CD4-positive, alpha-beta T cell treated with Interleukin-12 subunit alpha and Interleukin-12 subunit beta, for 1 hour (primary cell): ENCODE data around the gene OR2T29.
"Not testable (repeated sequence)": the region's sequence is repeated elsewhere in the genome, so short reads cannot be mapped to it uniquely, and the experiment has no call there.

ENCODE experiments used
- DNase-seq: peaks from one replicate; pipeline ENCODE4 v3.0.0-alpha.2; 2020

OR2T29 gene, protein sequence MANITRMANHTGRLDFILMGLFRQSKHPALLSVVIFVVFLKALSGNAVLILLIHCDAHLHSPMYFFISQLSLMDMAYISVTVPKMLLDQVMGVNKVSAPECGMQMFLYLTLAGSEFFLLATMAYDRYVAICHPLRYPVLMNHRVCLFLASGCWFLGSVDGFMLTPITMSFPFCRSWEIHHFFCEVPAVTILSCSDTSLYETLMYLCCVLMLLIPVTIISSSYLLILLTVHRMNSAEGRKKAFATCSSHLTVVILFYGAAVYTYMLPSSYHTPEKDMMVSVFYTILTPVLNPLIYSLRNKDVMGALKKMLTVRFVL

DNA sequence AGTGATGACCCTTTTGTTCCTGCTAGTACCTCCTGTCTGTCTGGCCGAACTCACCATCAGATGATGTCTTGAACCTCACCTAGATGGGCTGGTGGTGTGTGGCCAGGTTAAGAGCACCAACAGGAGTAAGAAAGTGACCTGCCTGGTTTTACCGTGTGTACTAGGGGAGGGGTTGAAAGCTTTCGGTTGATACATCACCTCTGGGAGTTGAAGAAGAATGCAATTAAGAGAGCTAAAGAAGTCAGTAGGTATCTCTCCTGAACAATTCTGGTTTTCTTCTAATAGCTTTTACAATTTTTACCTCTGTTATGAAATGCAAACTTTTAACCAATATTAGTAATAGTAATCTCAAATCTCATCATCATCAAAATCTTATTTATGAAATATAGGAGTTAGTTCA, at the start of gene OR2T29:
Gene OR2T29, minus strand, starts transcription at position 101 of the 400 bp plus-strand sequence. CDS start 3,281 bp downstream, outside the sequence.
- DNase-seq, result not testable (repeated sequence)

DNA sequence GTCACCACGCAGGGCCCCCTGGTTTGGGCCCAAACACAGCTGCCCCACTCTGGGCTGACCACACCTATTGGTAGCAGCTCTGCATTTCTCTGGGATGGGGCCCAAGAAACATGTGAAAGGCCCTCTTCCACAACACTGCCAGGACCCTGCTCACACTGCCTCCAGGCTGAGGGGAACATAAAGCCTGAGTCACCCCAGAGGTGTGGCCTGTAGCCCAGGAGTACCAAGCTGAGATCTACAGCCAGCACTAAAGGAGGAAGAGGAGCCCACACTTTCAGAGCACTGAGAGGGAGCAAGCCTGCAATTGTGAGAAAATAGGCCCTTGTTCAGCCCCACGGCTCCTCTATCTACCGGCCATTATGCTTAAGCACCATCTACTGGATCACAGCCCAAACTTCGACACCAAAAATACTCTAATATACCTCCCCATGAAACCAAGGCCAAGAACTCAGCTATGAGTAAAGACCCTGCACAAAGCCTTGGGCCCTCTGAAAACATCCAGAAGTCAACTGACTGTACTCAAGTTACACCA, 49.4 kb upstream of the OR2T29 start:
- DNase-seq, result peak; percentile 7

DNA sequence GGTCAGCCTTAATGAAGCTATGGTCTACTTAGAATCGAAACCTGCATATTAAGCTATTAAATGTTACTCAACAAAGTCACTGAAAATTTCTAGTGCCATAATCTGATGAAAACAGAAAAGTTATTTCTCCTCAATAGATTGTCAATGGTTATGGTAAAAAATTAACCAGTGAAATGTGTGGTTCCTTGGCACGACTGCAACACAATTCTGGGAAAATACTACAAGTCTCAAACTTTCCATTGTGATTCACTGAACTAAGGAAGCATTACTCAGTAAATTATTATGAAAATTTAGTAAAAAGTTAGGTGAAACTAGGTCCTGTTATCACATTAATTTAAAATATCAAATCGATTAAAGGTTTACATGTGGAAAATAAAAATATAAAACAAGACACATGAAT, 47.7 kb upstream of the OR2T29 start:
- no peak for DNase-seq

DNA sequence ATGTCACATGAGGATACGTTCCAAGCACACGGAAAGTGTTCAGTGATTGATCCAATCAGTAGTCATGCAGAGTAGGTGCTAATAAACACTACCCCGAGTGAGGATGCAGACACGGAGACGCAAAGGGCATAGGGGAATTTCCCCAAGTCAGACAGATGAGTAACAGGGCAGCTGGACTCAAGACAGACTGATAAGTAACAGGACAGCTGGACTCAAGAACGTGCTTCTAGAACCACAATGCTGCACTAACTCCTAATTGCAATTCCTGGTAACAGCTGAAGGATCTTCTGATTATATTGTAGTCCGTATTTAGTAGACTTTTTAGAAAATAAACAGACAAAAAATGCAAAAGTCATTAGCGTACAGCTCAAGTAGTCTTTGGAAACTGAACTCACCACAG, 36.8 kb upstream of the OR2T29 start:
- no peak for DNase-seq

DNA sequence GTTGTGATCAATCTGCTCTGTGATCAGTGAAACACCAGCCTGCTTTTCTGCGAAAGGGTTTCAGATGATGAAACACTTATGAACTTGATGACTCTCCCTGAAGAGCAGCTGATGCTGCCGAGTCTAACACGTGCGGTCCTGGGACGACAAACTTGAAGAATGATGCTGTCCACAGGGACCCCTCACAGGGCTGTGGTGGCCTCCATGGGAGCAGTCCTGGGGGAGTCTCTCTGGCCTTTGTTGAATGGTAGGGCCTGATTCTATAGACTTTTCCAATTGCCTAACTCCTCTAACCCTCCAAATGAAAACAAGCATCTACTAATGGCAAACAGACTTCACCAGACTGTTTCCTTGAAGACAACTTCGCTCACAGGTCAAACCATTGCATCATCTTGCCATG, 35.0 kb upstream of the OR2T29 start, which contains the start of gene OR2T10:
Gene OR2T10, minus strand, starts transcription at position 112 of the 400 bp plus-strand sequence. CDS start 3,932 bp downstream, outside the sequence.
- no peak for DNase-seq

DNA sequence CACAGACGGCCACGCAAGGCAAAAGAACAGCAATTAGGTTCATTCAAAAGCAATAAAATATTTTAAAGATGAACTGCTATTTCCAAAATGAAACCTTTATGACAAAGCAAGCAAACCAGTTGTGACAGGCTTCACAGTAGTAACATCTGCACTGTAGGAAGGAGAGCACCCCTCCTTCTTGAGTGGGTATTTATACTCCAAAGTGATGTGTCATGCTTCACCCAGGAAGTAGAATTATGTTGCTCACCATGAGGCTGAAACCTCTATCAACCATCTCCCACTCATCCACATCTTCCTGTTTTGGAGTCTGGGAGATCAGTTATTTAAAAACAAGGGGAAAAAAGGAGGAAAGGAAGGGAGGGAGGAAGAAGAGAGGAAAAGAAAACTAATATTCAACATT, 34.0 kb upstream of the OR2T29 start:
- DNase-seq, result no peak

DNA sequence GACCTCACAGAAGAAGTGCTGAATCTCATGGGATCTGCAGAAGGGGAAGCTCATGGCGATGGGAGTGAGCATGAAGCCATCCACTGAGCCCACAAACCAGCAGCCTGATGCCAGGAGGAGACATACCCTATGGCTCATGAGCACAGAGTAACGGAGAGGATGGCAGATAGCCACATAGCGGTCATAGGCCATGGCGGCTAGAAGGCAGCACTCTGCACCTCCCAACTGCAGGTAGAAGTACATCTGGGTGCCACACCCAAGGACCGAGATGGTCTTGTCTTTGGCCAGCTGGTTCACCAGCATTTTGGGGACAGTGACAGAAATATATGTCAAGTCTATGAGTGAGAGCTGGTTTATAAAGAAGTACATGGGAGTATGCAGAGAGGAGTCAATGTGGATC, 30.7 kb upstream of the OR2T29 start:
- no peak for DNase-seq

DNA sequence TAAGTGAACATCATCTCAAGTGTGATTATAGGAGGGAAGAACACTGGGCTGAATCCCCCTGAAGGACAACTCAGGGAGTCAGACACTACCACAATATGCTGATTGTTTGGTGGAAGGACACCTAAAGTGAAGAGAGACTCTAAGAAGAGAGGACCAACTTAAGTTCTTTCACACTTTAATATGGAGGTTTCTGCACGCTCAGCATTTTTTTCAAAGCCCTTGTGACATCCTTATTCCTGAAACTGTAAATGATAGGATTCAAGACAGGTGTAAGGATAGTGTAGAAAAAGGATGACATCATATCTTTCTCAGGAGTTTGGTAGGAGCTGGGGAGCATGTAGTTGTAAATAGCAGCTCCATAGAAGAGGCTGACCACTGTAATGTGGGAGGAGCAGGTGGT, 30.1 kb upstream of the OR2T29 start:
- DNase-seq, result no peak

DNA sequence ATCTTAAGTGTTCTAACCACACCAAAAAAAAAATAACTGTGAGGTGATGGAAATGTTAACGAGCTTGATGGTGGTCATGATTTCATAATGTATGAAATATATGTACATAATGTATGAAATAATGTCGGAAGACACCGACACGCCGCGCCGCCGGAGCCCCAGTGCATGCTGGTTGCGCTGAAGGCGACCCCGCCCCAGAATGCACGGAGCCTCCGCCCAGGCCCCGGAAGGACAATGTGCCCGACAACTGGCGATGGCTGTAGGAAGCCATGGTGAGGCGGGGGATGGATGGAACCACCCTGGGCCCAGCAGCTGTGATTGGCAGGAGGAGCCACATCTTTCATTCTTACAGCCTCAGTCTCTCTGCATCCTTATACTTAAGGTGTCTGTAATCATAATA, 27.5 kb upstream of the OR2T29 start:
- no peak for DNase-seq

DNA sequence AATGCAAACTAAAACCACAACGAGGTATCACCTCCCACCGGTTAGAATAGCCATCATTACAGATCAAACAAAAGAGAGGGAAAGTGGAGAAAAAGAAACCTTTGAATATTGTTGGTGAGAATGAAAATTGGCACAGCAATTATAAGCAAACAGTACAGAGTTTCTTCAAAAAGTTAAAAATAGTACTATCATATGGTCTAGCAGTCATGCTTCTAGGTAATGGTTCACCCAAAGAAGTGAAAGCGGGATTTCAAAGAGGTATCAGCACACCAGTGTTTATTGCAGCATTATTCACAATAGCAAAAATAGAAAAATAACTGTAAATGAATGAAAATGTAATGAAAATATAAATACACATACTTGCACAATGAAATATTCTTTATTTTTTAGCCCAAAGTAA, 26.8 kb upstream of the OR2T29 start:
- DNase-seq, result no peak

DNA sequence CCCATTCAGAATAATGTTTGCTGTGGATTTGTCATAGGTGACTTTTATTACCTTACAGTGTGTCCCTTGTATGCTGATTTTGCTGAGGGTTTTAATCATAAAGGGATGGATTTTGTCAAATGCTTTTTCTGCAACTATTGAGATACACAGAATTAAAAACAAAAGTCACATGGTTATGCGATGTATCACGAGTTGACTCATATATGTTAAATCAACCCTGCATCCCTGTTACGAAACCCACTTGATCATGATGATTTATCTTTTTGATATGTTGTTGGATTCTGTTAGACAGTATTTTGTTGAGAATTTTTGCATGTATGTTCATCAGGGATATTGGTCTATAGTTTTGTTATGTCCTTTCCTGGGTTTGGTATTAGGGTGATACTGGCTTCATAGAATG, 22.7 kb upstream of the OR2T29 start:
- no peak for DNase-seq

DNA sequence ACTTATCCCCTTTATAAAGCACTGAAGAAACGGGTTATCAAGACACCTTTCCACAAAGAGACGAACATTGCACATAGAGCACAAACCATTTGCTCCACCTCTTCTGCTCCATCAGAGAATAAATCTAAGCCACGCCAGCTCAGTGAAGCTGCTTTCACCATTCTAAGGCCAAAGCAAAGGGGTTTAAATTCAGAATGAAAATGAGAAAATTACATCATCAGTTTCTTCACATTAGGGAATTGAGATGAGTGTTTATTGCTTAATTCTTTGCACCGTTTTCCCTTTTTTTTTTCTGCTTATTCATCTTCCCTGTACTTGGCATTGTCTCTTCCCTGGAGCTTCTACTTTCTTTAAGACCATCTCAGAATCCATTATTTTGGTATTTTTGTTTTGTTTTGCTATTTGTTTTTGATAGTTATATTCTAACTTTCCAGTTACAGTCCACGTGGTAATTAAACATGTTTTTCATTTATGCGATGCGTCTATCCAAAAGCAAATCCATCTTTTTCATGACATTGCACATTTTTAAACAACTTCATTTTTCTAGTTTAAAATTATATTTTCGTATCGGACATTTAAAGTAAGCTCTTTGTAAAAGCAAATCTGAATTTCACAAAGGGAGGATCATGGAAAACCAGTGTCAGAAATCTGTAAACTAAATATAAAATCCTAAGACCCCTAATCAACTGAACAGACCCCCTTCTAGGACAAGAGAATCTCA, 13.8 kb upstream of the OR2T29 start:
- DNase-seq, result no peak

DNA sequence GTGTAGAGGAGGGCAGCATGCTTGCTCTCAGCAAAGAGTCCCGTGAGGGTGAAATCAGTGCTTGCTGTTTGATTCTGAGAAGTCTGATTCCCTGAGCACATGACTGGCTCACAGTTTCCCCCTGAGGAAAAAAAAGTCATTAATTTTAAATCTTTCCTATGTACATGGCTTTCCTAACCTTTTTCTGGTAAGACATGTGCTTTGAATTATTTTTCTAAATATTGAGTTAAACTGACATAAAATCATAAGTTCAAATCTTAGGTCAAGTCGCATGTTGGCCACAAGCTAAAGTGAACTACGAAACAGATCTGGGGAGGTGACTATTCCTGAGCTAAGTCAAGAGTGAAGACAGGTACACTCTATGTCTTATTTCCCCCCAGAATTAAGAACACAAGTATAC, 12.1 kb upstream of the OR2T29 start, which contains the start of gene OR2T34:
Gene OR2T34, minus strand, starts transcription at position 101 of the 400 bp plus-strand sequence. Its CDS starts 0 bp downstream, at position 101.
- DNase-seq, result not testable (repeated sequence)

DNA sequence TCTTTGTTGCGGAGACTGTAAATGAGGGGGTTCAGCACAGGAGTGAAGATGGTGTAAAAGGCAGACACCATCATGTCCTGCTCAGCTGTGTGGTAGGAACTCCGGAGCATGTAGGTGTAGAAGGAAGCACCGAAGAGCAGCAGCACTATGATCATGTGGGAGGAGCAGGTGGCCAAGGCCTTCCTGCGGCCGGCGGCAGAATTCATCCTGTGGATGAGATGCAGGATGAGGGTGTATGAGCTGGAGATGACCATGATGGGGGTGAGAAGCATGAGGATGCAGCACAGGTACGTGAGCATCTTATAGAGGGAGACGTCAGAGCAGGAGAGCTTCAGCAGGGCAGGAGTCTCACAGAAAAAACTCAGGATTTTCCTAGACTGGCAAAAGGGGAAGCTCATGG, 11.3 kb upstream of the OR2T29 start:
- DNase-seq, result not testable (repeated sequence)

DNA sequence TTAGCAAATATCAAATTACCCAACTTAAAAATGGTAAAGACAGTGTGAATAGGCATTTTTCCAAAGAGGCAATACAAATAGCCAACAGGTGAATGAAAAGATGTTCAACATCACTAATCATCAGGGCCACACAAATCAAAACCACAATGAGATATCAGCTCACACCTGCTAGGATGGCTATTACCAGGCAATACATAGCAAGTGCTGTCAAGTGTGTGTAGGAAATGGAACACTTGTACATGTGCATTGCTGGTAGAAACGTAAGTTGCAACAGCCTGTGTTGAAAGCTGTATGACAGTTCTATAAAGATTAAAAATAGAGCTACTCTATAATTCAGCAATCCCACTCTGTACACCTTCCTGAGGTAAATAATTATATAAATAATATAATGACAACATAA, 9.5 kb upstream of the OR2T29 start:
- DNase-seq, result not testable (repeated sequence)

DNA sequence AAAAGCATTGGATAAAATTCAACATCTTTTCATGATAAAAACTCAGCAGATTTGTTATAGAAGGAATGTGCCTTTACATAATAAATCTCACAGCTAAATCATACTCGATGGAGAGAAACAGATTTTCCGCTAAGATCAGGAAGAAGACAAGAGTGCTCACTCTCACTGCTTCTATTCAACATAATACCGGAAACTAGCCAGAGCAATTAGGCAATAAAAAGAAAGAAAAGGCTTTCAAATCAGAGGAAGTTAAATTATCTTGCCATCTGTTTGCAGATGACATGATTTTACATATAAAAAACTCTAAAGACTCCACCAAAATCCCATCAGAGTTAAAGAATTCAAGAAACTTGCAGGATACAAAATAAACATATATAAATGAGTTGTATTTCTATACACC, 8.2 kb upstream of the OR2T29 start:
- not testable (repeated sequence) for DNase-seq

DNA sequence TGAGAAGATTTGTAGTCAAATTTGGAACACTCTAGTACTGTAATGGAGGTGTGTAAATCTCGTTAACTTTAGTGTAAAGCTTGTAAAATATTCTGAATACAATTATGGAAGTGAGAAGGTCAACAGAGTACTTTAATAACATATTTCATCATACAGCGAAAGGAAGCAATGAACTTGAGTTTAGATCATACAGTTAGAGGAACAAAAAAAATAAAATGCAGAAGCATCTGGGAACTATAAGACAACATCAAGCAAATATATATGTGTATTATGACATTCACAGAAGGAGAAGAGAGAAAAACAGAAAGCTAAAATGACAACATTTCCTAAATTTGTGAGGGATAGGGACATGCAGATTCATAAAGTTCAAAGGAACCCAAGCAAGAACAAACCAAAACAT, 6.5 kb upstream of the OR2T29 start:
- DNase-seq, result not testable (repeated sequence)

DNA sequence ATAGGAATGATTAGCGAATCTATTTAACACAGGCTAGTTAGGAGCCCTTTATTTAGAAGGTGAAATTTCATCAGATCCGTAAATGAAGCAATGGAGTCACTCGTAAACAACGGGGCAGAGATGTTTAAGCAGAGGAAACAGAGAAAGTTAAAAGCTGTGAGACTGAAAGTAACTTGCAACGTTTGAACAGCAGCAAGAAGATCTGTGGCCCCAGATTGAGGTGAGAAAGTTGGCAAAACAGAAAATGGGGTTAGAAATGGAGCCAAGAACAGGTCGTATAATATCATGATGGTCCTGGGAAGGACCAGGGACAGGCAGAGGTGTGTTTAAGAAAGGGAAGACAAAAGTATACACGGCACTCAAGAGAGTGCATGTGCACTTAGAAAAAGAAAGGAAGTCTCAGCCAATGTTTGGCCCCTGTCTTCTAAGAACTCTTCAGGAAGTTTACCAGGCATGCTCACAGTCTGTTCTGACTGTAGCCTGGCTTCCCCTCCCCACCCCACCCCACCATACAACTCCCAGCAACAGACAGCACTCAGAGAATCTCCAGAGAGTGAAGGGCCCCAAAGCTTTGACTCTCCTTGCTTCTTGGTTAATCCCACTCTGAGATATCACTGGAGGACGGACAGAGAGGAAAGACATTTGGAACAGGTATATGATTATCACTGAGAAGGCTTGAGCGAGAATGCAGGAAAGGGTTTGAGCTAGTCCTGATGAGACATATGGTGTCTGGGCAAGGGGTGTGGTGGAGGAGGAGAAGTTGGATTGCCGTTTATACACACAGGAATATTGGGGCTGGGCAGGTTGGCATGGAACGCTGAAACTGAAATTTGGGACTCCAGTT, 3.2 kb upstream of the OR2T29 start:
- DNase-seq, result peak; percentile 16

DNA sequence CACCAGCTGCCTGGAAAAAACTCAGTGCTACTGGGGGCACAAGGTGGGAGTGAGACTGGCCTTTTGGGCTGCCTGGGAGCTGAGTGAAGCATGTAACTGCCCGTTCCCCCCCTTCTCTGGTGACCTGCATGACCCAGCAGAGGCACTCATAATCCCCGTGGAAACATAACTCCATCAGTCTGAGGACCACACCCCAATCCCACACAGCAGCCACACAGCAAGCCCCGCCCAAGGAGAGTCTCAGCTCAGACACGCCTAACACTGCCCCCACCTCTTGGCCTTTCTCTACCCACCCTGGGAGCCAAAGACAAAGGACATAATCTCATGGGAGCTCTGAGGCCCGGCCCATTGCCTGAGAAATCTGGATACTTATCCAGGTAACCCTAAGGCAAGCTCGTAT, 11.5 kb downstream of the OR2T29 start:
- not testable (repeated sequence) for DNase-seq

DNA sequence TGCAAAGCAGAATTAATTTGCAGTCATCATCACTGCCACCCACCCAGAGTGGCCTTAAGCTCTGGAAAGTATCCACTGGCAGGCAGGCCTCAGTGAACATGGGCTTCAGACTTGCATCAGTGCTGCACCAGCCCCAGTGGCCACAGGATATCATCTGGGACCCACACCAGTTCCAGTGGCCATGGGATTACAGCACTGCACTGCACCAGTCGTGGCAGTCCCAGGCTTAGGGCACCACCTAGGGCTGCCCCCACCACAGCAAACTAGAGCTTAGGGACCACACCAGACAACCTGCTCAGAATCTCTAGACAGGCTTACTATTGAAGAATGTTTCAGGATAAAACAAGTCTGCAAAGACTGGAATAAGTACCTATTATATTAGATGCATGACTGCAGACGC, 15.2 kb downstream of the OR2T29 start:
- DNase-seq, result not testable (repeated sequence)

DNA sequence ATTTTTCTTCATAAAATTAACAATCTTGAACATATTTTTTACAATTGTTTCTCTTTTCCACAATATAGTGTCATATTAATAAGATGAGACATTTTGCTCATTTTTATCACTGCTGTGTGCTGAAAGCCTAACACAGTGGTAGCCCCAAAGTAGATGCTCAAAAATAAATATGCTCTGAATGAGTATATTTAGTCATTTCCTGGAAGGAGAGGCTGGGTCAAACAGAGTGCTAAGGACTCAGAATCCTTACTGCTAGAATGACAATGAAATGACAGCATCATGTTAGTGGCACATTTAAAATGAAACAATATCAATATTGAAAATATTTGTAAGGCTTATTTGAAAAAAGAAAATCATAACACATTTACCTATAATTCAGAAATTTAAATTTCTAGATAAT, 25.1 kb downstream of the OR2T29 start:
- DNase-seq, result not testable (repeated sequence)

DNA sequence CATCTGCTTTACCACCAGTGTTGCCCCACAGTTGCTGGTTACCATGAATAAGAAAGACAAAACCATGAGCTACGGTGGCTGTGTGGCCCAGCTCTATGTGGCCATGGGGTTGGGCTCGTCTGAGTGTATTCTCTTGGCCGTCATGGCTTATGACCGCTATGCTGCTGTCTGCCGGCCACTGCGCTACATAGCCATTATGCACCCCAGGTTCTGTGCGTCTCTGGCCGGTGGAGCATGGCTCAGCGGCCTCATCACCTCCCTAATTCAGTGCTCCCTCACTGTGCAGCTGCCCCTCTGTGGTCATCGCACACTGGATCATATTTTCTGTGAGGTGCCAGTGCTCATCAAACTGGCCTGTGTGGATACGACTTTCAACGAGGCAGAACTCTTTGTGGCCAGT, 40.7 kb downstream of the OR2T29 start:
- DNase-seq, result no peak

DNA sequence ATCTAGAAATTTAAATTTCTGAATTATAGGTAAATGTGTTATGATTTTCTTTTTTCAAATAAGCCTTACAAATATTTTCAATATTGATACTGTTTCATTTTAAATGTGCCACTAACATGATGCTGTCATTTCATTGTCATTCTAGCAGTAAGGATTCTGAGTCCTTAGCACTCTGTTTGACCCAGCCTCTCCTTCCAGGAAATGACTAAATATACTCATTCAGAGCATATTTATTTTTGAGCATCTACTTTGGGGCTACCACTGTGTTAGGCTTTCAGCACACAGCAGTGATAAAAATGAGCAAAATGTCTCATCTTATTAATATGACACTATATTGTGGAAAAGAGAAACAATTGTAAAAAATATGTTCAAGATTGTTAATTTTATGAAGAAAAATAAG, 52.4 kb downstream of the OR2T29 start:
- DNase-seq, result not testable (repeated sequence)
